Tibial nerve (tissue), 4 donors: Measurements from ENCODE around the gene EGFLAM. TPM values are rescaled to one million over a fixed set of nuclear protein-coding genes. Genes with fewer than 3 reads are reported as not detected.

Experiments
- DNase-seq, 2 donors: peaks; one replicate each; pipeline ENCODE4 v3.0.0-alpha.2; 2019; ENCODE audit warnings: low spot score in 2 of 2
- H3K27ac ChIP-seq, 4 donors: fragments of 200-600 bp; sonication (generic) in 3 of 4; one replicate each; pipeline ENCODE4 v1.5.1; 2017 to 2019; ENCODE audit warnings: mild to moderate bottlenecking in 1 of 4
- H3K27me3 ChIP-seq, 2 donors: fragments of 200-600 bp; sonication (generic) in 1 of 2; one replicate each; pipeline versions ENCODE4 v1.5.1 to v1.6.0; 2017 to 2019
- H3K36me3 ChIP-seq, 3 donors: fragments of 200-600 bp; sonication (generic); one replicate each; pipeline ENCODE4 v1.5.1; 2018 to 2019
- H3K4me1 ChIP-seq, 4 donors: fragments of 200-600 bp; sonication (generic) in 3 of 4; one replicate each; pipeline ENCODE4 v1.5.1; 2017 to 2019
- H3K4me3 ChIP-seq, 4 donors: fragments of 200-600 bp; sonication (generic) in 3 of 4; one replicate each; pipeline ENCODE4 v1.5.1; 2017 to 2019; ENCODE audit warnings: mild to moderate bottlenecking in 1 of 4, moderate library complexity in 1 of 4
- H3K9me3 ChIP-seq, 4 donors: fragments of 200-600 bp; sonication (generic) in 3 of 4; one replicate each; pipeline ENCODE4 v1.5.1; 2017 to 2019
- CTCF ChIP-seq, 5 experiments: fragments of 200-600 bp in 3 of 5; fragments of 450-650 bp in 2 of 5; sonication (generic) in 3 of 5; IDR thresholded peaks; one replicate each; pipeline ENCODE4 v1.5.1; 2016 to 2019; ENCODE audit warnings: antibody characterized with exemption in 5 of 5, mild to moderate bottlenecking in 3 of 5, moderate library complexity in 2 of 5
- EP300 ChIP-seq, 2 donors: sonication (generic); formaldehyde crosslinking; IDR thresholded peaks; one replicate each; pipeline ENCODE4 v1.6.1; 2017; ENCODE audit warnings: antibody characterized with exemption in 2 of 2, mild to moderate bottlenecking in 1 of 2
- POLR2A ChIP-seq, 2 donors: fragments of 450-650 bp; IDR thresholded peaks; one replicate each; pipeline ENCODE4 v1.6.1; 2017; ENCODE audit warnings: antibody characterized with exemption in 2 of 2, mild to moderate bottlenecking in 2 of 2, moderate library complexity in 2 of 2
- WGBS, 2 donors: methylation state at CpG; one replicate each; pipeline ENCODE4 v1.1.5; 2018; 5-methylcytosine and 5-hydroxymethylcytosine counted together
- total RNA-seq, 4 donors: library from RNA; depleted of rRNA; stranded (reverse); fragments of >200 nt; gene quantifications; one replicate each; pipeline ENCODE4 v1.1.0, GENCODE V29; 2016

Gene EGFLAM
- total RNA-seq, 4 donors from 2014 or later, result 18.4 to 64.5 (median 51.1) TPM

- H3K27ac ChIP-seq, result no peak overlapping the region
- TF ChIP-seq EP300 (IDR thresholded peaks at IDR 0.05) (no peak), CTCF (IDR thresholded peaks at IDR 0.05) (no peak), POLR2A (IDR thresholded peaks at IDR 0.05) (no peak)
- no peaks in the 10 kb centered on the region for H3K27me3 ChIP-seq
- H3K9me3 ChIP-seq, result no peaks in the 10 kb centered on the region
- DNase-seq, result no peak
- peaks cover 0 to 61% (median 0%) of the 10 kb centered on the region in 3 donors for H3K36me3 ChIP-seq
- H3K4me3 ChIP-seq, result no peak overlapping the region
- H3K4me1 ChIP-seq, result no peaks in the 10 kb centered on the region
- WGBS, 2 donors, result 71 to 76% methylated on average over 7 of the region's 7 CpGs
Observed at GRCh38 chr5:38494763-38495162, 236.4 kb downstream of the EGFLAM start.

- no peak overlapping the region for H3K27ac ChIP-seq
- H3K4me3 ChIP-seq, result no peak overlapping the region
- no peak for DNase-seq
- H3K36me3 ChIP-seq, result peaks cover 0 to 46% (median 4%) of the 10 kb centered on the region in 3 donors
- 69 to 80% methylated on average over 2 of the region's 2 CpGs for WGBS, 2 donors
- TF ChIP-seq CTCF (IDR thresholded peaks at IDR 0.05) (no peak), POLR2A (IDR thresholded peaks at IDR 0.05) (no peak), EP300 (IDR thresholded peaks at IDR 0.05) (no peak)
- no peaks in the 10 kb centered on the region for H3K27me3 ChIP-seq
- no peaks in the 10 kb centered on the region for H3K4me1 ChIP-seq
- H3K9me3 ChIP-seq, result no peaks in the 10 kb centered on the region
Observed at GRCh38 chr5:38497946-38498345, 239.6 kb downstream of the EGFLAM start.

GRCh38 chr5:38500573-38501260 is 242.4 kb downstream of the EGFLAM start:
- H3K4me1 ChIP-seq, result no peaks in the 10 kb centered on the region
- H3K9me3 ChIP-seq, result no peaks in the 10 kb centered on the region
- no peak overlapping the region for H3K4me3 ChIP-seq
- no peaks in the 10 kb centered on the region for H3K27me3 ChIP-seq
- H3K27ac ChIP-seq, result no peak overlapping the region
- peaks cover 0 to 31% (median 6%) of the 10 kb centered on the region in 3 donors for H3K36me3 ChIP-seq
- TF ChIP-seq EP300 (IDR thresholded peaks at IDR 0.05), result no peak
- no peak for TF ChIP-seq POLR2A (IDR thresholded peaks at IDR 0.05)
- TF ChIP-seq CTCF (IDR thresholded peaks at IDR 0.05), result no peak
- DNase-seq, result no peak
- 71 to 85% methylated on average over 4 of the region's 4 CpGs for WGBS, 2 donors

GRCh38 chr5:38506302-38506701 is 247.9 kb downstream of the EGFLAM start:
- Histone ChIP-seq H3K27me3 (no peaks in the 10 kb centered on the region), H3K4me3 (no peak overlapping the region), H3K36me3 (peaks cover 0 to 30% (median 8%) of the 10 kb centered on the region in 3 donors), H3K9me3 (no peaks in the 10 kb centered on the region), H3K4me1 (no peaks in the 10 kb centered on the region), H3K27ac (no peak overlapping the region)
- TF ChIP-seq EP300 (IDR thresholded peaks at IDR 0.05), result no peak
- TF ChIP-seq POLR2A (IDR thresholded peaks at IDR 0.05), result no peak
- TF ChIP-seq CTCF (IDR thresholded peaks at IDR 0.05), result no peak
- 94% methylated on average over 3 of the region's 3 CpGs for WGBS, 2 donors
- DNase-seq, result no peak

- no peaks in the 10 kb centered on the region for H3K27me3 ChIP-seq
- TF ChIP-seq EP300 (IDR thresholded peaks at IDR 0.05) (no peak), POLR2A (IDR thresholded peaks at IDR 0.05) (no peak), CTCF (IDR thresholded peaks at IDR 0.05) (no peak)
- DNase-seq, result no peak
- H3K36me3 ChIP-seq, result peaks cover 0 to 33% (median 2%) of the 10 kb centered on the region in 3 donors
- H3K9me3 ChIP-seq, result no peaks in the 10 kb centered on the region
- H3K4me1 ChIP-seq, result peaks cover 0 to 3% (median 0%) of the 10 kb centered on the region in 4 donors
- H3K27ac ChIP-seq, result no peak overlapping the region
- 59 to 61% methylated on average over 5 of the region's 5 CpGs for WGBS, 2 donors
- no peak overlapping the region for H3K4me3 ChIP-seq
Observed at GRCh38 chr5:38509185-38509584, 250.8 kb downstream of the EGFLAM start.
